Testis (tissue), 3 donors: ENCODE data around the gene TCEAL1. TPM values are rescaled to one million over a fixed set of nuclear protein-coding genes. Genes with fewer than 3 reads are reported as not detected.
"Not testable (repeated sequence)": the region's sequence is repeated elsewhere in the genome, so short reads cannot be mapped to it uniquely, and the experiment has no call there.

ENCODE experiments used
- DNase-seq: peaks from one replicate; pipeline ENCODE4 v3.0.0-alpha.2; 2019
- H3K27ac ChIP-seq, 2 donors: fragments of 200-600 bp; sonication (generic); one replicate each; pipeline ENCODE4 v1.5.1; 2019
- H3K27me3 ChIP-seq: fragments of 200-600 bp; sonication (generic); one replicate; pipeline ENCODE4 v1.5.1; 2019
- H3K36me3 ChIP-seq: fragments of 200-600 bp; sonication (generic); one replicate; pipeline ENCODE4 v1.5.1; 2017; ENCODE audit warnings: low read depth; ENCODE audit errors: missing control alignments
- H3K4me1 ChIP-seq: fragments of 200-600 bp; sonication (generic); one replicate; pipeline ENCODE4 v1.5.1; 2019
- H3K4me3 ChIP-seq, 2 donors: fragments of 200-600 bp; sonication (generic); one replicate each; pipeline ENCODE4 v1.5.1; 2017 to 2019
- H3K9me3 ChIP-seq: fragments of 200-600 bp; sonication (generic); one replicate; pipeline ENCODE4 v1.5.1; 2017
- CTCF ChIP-seq, 3 experiments: fragments of 450-650 bp in 2 of 3; fragments of 200-600 bp in 1 of 3; sonication (generic) in 1 of 3; IDR thresholded peaks; one replicate each; pipeline ENCODE4 v1.5.1; 2016 to 2019; ENCODE audit warnings: antibody characterized with exemption in 3 of 3, mild to moderate bottlenecking in 2 of 3, moderate library complexity in 1 of 3
- POLR2A ChIP-seq: fragments of 450-650 bp; IDR thresholded peaks from one replicate; pipeline ENCODE4 v1.6.1; 2017; ENCODE audit warnings: antibody characterized with exemption, mild to moderate bottlenecking, moderate library complexity
- WGBS, 2 donors: methylation state at CpG; one replicate each; pipeline ENCODE4 v1.1.5; 2018; 5-methylcytosine and 5-hydroxymethylcytosine counted together
- intact Hi-C: fragments of 100-400 bp; cut with DNase I; formaldehyde crosslinking; loops from one replicate; pipeline ENCODE4 v1.15.1; 2023; ENCODE audit warnings: low total_unique reads
- polyA plus RNA-seq: library from polyadenylated mRNA; stranded (reverse); fragments of 350-450 nt; fragmentation: Illumina TruSeq; extraction: RNeasy Lipid Tissue Mini Kit (QIAGEN cat#74804); gene quantifications from one replicate; pipeline ENCODE4 v1.2.3, GENCODE V29; 2014; ENCODE audit warnings: low read depth, low replicate concordance; ENCODE audit not compliant: insufficient read depth
- total RNA-seq, 2 donors: library from RNA; depleted of rRNA; stranded (reverse); fragments of >200 nt; gene quantifications; one replicate each; pipeline ENCODE4 v1.2.3, GENCODE V29; 2016

Gene TCEAL1
- total and polyA plus RNA-seq, 3 donors from 2014 or later, result 30.9 to 83.9 (median 63.6) TPM

GRCh38 chrX:103651151-103651773 lies 22.5 kb downstream of the TCEAL1 start:
- H3K27ac ChIP-seq, result no peak overlapping the region
- DNase-seq, result no peak
- no peaks in the 10 kb centered on the region for H3K27me3 ChIP-seq
- WGBS, 2 donors, result 95 to 97% methylated on average over 2 of the region's 2 CpGs
- TF ChIP-seq CTCF (IDR thresholded peaks at IDR 0.05) (no peak), POLR2A (no peak)
- H3K4me1 ChIP-seq, result no peaks in the 10 kb centered on the region
- H3K9me3 ChIP-seq, result no peaks in the 10 kb centered on the region
- intact Hi-C loops, result no loop called here
- no peaks in the 10 kb centered on the region for H3K36me3 ChIP-seq
- no peak overlapping the region for H3K4me3 ChIP-seq

- WGBS, 2 donors, result 86 to 95% methylated on average over 4 to 7 of the region's 7 CpGs
- H3K4me1 ChIP-seq, H3K27me3 ChIP-seq, H3K36me3 ChIP-seq, DNase-seq, H3K27ac ChIP-seq, H3K4me3 ChIP-seq, H3K9me3 ChIP-seq, intact Hi-C loops: not testable (repeated sequence)
Measured at GRCh38 chrX:103655230-103656000, 26.6 kb downstream of the TCEAL1 start.

GRCh38 chrX:103656617-103657016 lies 27.8 kb downstream of the TCEAL1 start:
- Histone ChIP-seq H3K36me3 (no peaks in the 10 kb centered on the region), H3K4me3 (no peak overlapping the region), H3K27ac (no peak overlapping the region), H3K4me1 (no peaks in the 10 kb centered on the region), H3K9me3 (no peaks in the 10 kb centered on the region), H3K27me3 (no peaks in the 10 kb centered on the region)
- DNase-seq, result no peak
- 80 to 81% methylated on average over 3 of the region's 3 CpGs for WGBS, 2 donors
- TF ChIP-seq CTCF (IDR thresholded peaks at IDR 0.05) (no peak), POLR2A (no peak)
- intact Hi-C loops, result no loop called here

GRCh38 chrX:103657066-103657465 lies 28.3 kb downstream of the TCEAL1 start:
- H3K4me3 ChIP-seq, intact Hi-C loops, H3K9me3 ChIP-seq, H3K27ac ChIP-seq, H3K27me3 ChIP-seq, DNase-seq, H3K4me1 ChIP-seq, H3K36me3 ChIP-seq: not testable (repeated sequence)
- 83 to 88% methylated on average over 1 to 2 of the region's 2 CpGs for WGBS, 2 donors

- no peak for DNase-seq
- intact Hi-C loops, result no loop called here
- TF ChIP-seq CTCF (IDR thresholded peaks at IDR 0.05), result no peak
- TF ChIP-seq POLR2A, result no peak
- Histone ChIP-seq H3K36me3 (no peaks in the 10 kb centered on the region), H3K4me1 (no peaks in the 10 kb centered on the region), H3K9me3 (no peaks in the 10 kb centered on the region), H3K27me3 (no peaks in the 10 kb centered on the region), H3K4me3 (no peak overlapping the region), H3K27ac (no peak overlapping the region)
- WGBS, 2 donors, result 80% methylated on average over 5 of the region's 5 CpGs
Measured at GRCh38 chrX:103658681-103659433, 30.1 kb downstream of the TCEAL1 start.

- DNase-seq, intact Hi-C loops, H3K27me3 ChIP-seq, H3K9me3 ChIP-seq, H3K27ac ChIP-seq, H3K36me3 ChIP-seq, H3K4me3 ChIP-seq, H3K4me1 ChIP-seq: not testable (repeated sequence)
- 84 to 94% methylated on average over 2 of the region's 2 CpGs for WGBS, 2 donors
Measured at GRCh38 chrX:103659460-103659859, 30.7 kb downstream of the TCEAL1 start.
